Spleen (tissue), 7 donors: ENCODE results near the gene RPS19BP1.

Source experiments
- CTCF ChIP-seq, 11 experiments: fragments of 200-600 bp in 7 of 11; fragments of 450-650 bp in 4 of 11; sonication (generic) in 4 of 11; IDR thresholded peaks in 8 of 11; conservative IDR thresholded peaks in 3 of 11; 1 replicate in 7 of 11; 2 replicates in 4 of 11; pipeline versions ENCODE4 v1.4.0 to v1.8.0; 2016 to 2021; ENCODE audit warnings: antibody characterized with exemption in 11 of 11, inconsistent platforms in 4 of 11, mild to moderate bottlenecking in 1 of 11
- POLR2A ChIP-seq, 3 donors: fragments of 450-650 bp; IDR thresholded peaks; one replicate each; pipeline ENCODE4 v1.5.1; 2017; ENCODE audit warnings: antibody characterized with exemption in 3 of 3, mild to moderate bottlenecking in 1 of 3
- POLR2AphosphoS5 ChIP-seq, 3 donors: sonication (generic); formaldehyde crosslinking; IDR thresholded peaks; one replicate each; pipeline ENCODE4 v1.5.1; 2017; ENCODE audit warnings: antibody characterized with exemption in 3 of 3
- donor health status: DM: no; HTN: no; CAD: no; lungs with moderate emphysema.
- donor health status: DM: no; HTN: no; CAD: no.
- donor health status: DM: no; HTN: no; CAD: no.

DNA sequence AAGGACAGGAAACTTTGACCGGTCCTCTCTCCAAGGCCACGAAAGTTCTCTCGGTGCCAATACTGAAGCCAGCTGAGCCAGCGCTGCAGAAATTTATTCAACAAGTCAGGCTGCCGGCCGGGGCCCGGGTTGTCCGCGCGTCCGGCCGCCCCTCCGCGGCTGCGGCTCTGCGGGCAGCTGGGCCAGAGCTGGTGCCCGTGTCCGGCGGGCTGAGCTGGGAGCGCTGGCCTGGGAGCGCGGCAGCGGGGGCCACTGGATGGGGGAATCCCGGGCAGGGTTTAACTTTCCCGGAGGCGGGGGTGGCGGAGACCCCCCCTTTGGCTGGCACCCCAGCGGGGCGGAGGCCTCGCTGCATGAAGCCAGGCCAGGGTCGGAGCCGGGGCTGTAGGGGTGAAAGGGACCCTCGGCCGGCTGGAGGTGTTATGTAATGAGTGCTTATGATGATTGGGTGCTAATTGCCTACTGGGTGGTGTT, 25.7 kb upstream of the RPS19BP1 start:
- TF ChIP-seq POLR2A (IDR thresholded peaks at IDR 0.05) (no peak), POLR2AphosphoS5 (IDR thresholded peaks at IDR 0.05) (no peak), CTCF (IDR thresholded peaks at IDR 0.05 in 8 of 11, conservative IDR thresholded peaks at IDR 0.05 in 3 of 11) (no peak)
